Gastroesophageal sphincter (tissue), 3 donors: Measurements from ENCODE around the gene SLC7A10.

Experiments used
- EP300 ChIP-seq: sonication (generic); formaldehyde crosslinking; IDR thresholded peaks from one replicate; pipeline ENCODE4 v1.6.1; 2017; ENCODE audit warnings: antibody characterized with exemption, mild to moderate bottlenecking
- POLR2A ChIP-seq, 2 donors: fragments of 450-650 bp; IDR thresholded peaks; one replicate each; pipeline ENCODE4 v1.6.1; 2017; ENCODE audit warnings: antibody characterized with exemption in 2 of 2, mild to moderate bottlenecking in 2 of 2, moderate library complexity in 1 of 2
- TF ChIP-seq, protein P1 (sequence below), 4 experiments: fragments of 200-600 bp in 2 of 4; fragments of 450-650 bp in 2 of 4; sonication (generic) in 1 of 4; IDR thresholded peaks; one replicate each; pipeline ENCODE4 v1.5.1; 2017 to 2019; ENCODE audit warnings: antibody characterized with exemption in 4 of 4, mild to moderate bottlenecking in 2 of 4, moderate library complexity in 2 of 4

DNA sequence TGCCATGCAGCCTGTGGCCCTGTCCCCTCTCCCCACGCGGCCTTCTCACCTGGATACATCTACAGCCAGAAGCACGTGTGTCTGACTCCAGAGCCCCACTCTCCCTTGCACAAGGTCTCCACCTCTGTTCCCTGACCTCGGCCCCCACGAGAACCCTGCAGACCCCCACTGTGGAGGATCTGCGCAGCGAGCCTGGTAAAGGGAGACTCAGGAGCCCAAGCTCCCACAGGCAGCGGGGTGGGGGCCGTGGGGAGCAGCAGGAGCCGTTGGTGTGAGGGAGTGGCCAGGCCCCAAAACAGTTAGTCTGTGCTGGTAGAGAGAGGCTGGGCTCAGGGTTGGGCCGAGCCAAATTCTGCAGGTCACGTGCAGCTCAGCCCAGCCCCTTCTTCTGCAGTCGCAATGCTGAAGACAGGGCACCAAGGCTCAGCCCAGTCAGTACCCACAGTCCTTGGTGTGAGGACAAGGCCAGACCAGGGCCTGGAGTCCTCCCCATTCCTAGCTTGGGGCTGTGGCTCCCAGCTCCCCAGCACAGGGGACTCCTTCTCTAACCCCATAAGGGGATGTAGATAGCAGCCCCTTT, 28.7 kb upstream of the SLC7A10 start:
- TF ChIP-seq, protein P1, sequence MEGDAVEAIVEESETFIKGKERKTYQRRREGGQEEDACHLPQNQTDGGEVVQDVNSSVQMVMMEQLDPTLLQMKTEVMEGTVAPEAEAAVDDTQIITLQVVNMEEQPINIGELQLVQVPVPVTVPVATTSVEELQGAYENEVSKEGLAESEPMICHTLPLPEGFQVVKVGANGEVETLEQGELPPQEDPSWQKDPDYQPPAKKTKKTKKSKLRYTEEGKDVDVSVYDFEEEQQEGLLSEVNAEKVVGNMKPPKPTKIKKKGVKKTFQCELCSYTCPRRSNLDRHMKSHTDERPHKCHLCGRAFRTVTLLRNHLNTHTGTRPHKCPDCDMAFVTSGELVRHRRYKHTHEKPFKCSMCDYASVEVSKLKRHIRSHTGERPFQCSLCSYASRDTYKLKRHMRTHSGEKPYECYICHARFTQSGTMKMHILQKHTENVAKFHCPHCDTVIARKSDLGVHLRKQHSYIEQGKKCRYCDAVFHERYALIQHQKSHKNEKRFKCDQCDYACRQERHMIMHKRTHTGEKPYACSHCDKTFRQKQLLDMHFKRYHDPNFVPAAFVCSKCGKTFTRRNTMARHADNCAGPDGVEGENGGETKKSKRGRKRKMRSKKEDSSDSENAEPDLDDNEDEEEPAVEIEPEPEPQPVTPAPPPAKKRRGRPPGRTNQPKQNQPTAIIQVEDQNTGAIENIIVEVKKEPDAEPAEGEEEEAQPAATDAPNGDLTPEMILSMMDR (IDR thresholded peaks at IDR 0.05) = no peak
- TF ChIP-seq EP300 (no peak), POLR2A (IDR thresholded peaks at IDR 0.05) (no peak)
